Measurements from ENCODE around the gene LGALS13. TPM values are rescaled to one million over a fixed set of nuclear protein-coding genes. Genes with fewer than 3 reads are reported as not detected.
"Not testable (repeated sequence)": the region's sequence is repeated elsewhere in the genome, so short reads cannot be mapped to it uniquely, and the experiment has no call there.

LGALS13 gene
- total RNA-seq, 4 donors from 2014 or later, result not detected

DNA sequence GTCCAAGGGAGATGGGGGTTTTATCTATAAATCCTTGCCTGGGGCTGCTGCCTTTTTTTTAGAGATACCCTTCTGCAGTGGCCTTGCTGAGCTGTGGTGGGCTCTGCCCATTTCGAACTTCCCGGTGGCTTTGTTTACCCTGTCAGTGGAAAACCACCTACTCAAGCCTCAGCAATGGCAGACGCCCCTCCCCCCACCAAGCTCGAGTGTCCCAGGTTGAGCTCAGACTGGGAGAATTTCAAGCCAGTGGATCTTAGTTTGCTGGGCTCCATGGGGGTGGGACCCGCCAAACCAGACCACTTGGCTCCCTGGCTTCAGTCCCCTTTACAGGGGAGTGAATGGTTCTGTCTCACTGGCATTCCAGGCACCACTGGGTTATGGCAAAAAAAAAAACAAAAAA lies 21.6 kb downstream of the LGALS13 start:
- no peak for DNase-seq
- H3K27ac ChIP-seq, result no peak overlapping the region
- no peak overlapping the region for H3K4me3 ChIP-seq
- no peaks in the 10 kb centered on the region for H3K36me3 ChIP-seq
- TF ChIP-seq, protein P1, sequence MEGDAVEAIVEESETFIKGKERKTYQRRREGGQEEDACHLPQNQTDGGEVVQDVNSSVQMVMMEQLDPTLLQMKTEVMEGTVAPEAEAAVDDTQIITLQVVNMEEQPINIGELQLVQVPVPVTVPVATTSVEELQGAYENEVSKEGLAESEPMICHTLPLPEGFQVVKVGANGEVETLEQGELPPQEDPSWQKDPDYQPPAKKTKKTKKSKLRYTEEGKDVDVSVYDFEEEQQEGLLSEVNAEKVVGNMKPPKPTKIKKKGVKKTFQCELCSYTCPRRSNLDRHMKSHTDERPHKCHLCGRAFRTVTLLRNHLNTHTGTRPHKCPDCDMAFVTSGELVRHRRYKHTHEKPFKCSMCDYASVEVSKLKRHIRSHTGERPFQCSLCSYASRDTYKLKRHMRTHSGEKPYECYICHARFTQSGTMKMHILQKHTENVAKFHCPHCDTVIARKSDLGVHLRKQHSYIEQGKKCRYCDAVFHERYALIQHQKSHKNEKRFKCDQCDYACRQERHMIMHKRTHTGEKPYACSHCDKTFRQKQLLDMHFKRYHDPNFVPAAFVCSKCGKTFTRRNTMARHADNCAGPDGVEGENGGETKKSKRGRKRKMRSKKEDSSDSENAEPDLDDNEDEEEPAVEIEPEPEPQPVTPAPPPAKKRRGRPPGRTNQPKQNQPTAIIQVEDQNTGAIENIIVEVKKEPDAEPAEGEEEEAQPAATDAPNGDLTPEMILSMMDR (IDR thresholded peaks at IDR 0.05), result no peak
- no peak for TF ChIP-seq POLR2A (IDR thresholded peaks at IDR 0.05)
- no peaks in the 10 kb centered on the region for H3K9me3 ChIP-seq
- no peaks in the 10 kb centered on the region for H3K27me3 ChIP-seq
- no peaks in the 10 kb centered on the region for H3K4me1 ChIP-seq

DNA sequence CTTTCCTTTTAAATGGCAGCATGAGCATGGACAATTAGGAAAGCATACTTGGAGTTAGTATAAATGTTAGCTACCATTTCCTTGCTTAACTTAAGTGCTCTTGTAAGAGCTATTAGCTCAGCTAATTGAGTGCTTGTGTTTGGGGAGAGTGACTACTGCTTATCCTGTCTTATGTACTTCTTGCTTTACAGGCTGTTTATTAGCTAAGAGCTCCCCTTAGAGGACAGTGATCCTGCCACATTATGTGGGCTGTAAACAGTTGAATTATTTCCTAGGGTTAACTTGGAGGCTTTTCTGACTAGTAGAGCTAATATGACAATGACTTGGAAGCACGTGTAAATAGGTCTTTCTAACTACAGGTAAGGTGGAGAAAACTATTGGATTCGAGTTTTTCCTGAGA lies 25.3 kb downstream of the LGALS13 start:
- H3K36me3 ChIP-seq, H3K9me3 ChIP-seq, H3K4me3 ChIP-seq, H3K27ac ChIP-seq, H3K27me3 ChIP-seq, DNase-seq, H3K4me1 ChIP-seq: not testable (repeated sequence)

- H3K9me3 ChIP-seq, result no peaks in the 10 kb centered on the region
- no peaks in the 10 kb centered on the region for H3K4me1 ChIP-seq
- H3K27me3 ChIP-seq, result no peaks in the 10 kb centered on the region
- no peak overlapping the region for H3K4me3 ChIP-seq
- no peak for DNase-seq
- TF ChIP-seq POLR2A (IDR thresholded peaks at IDR 0.05), result no peak
- TF ChIP-seq, protein P1 (IDR thresholded peaks at IDR 0.05), result no peak
- no peak overlapping the region for H3K27ac ChIP-seq
- no peaks in the 10 kb centered on the region for H3K36me3 ChIP-seq
Measured at GRCh38 chr19:39631178-39631577, 28.9 kb downstream of the LGALS13 start.

- DNase-seq, result no peak
- TF ChIP-seq, protein P1 (IDR thresholded peaks at IDR 0.05), result no peak
- TF ChIP-seq POLR2A (IDR thresholded peaks at IDR 0.05), result no peak
- Histone ChIP-seq H3K27me3 (no peaks in the 10 kb centered on the region), H3K4me3 (no peak overlapping the region), H3K9me3 (no peaks in the 10 kb centered on the region), H3K27ac (no peak overlapping the region), H3K4me1 (no peaks in the 10 kb centered on the region), H3K36me3 (no peaks in the 10 kb centered on the region)
Measured at GRCh38 chr19:39631626-39632025, 29.3 kb downstream of the LGALS13 start.

DNA sequence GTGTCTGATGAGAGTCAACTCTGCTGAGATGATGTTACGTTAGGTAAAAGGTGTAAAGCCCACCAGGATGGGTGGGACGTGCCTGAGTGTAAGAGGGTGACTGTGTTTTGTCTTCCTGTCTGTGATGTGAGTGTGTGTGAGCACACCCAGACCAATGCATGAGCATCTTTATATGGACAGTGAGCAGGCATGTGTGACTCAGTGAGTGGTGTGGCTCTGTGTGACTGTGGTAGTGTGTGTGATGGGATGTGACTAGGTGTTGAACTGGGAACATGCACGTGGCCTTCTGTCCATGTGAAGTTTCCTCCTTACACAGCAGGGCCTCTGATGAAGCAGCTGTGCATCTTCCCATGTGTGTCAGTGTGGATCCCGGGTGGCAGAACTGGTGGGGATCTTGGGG lies 35.6 kb downstream of the LGALS13 start:
- DNase-seq, result no peak
- no peaks in the 10 kb centered on the region for H3K4me1 ChIP-seq
- no peak for TF ChIP-seq POLR2A (IDR thresholded peaks at IDR 0.05)
- TF ChIP-seq, protein P1 (IDR thresholded peaks at IDR 0.05), result no peak
- no peak overlapping the region for H3K4me3 ChIP-seq
- no peaks in the 10 kb centered on the region for H3K36me3 ChIP-seq
- H3K27ac ChIP-seq, result no peak overlapping the region
- H3K9me3 ChIP-seq, result no peaks in the 10 kb centered on the region
- H3K27me3 ChIP-seq, result no peaks in the 10 kb centered on the region

- H3K9me3 ChIP-seq, result no peaks in the 10 kb centered on the region
- TF ChIP-seq POLR2A (IDR thresholded peaks at IDR 0.05), result no peak
- TF ChIP-seq, protein P1 (IDR thresholded peaks at IDR 0.05), result no peak
- H3K4me3 ChIP-seq, result no peak overlapping the region
- no peak overlapping the region for H3K27ac ChIP-seq
- no peaks in the 10 kb centered on the region for H3K4me1 ChIP-seq
- no peak for DNase-seq
- no peaks in the 10 kb centered on the region for H3K36me3 ChIP-seq
- H3K27me3 ChIP-seq, result no peaks in the 10 kb centered on the region
Measured at GRCh38 chr19:39641773-39642172, 39.4 kb downstream of the LGALS13 start.
